DND-41 (cell line): ENCODE measurements around the gene NRIP1.

Experiments
- ATAC-seq: fragments of 200-7000 bp; cut with Tn5 transposase; 3 replicates; pipeline ENCODE4 v1.9.1; 2021; ENCODE audit warnings: low read depth; ENCODE audit not compliant: insufficient read depth
- DNase-seq: peaks from one replicate; pipeline ENCODE4 v3.0.0-alpha.2; 2020
- H2AFZ ChIP-seq: 2 replicates; pipeline ENCODE4 v1.6.0; 2012; ENCODE audit warnings: low read depth, low read length
- H3K27ac ChIP-seq: 2 replicates; pipeline ENCODE4 v1.5.1; 2012; ENCODE audit warnings: low read length, inconsistent platforms
- H3K27me3 ChIP-seq: fragments of 200-600 bp; sonication (generic); 2 replicates; pipeline ENCODE4 v1.6.0; 2012; ENCODE audit warnings: low read length, mild to moderate bottlenecking, inconsistent platforms; ENCODE audit not compliant: insufficient read depth, poor library complexity
- H3K36me3 ChIP-seq: 2 replicates; pipeline ENCODE4 v1.5.1; 2012; ENCODE audit warnings: low read length, inconsistent platforms; ENCODE audit not compliant: insufficient read depth
- H3K4me1 ChIP-seq: 2 replicates; pipeline ENCODE4 v1.5.1; 2012; ENCODE audit warnings: mild to moderate bottlenecking, low read length; ENCODE audit not compliant: insufficient read depth
- H3K4me2 ChIP-seq: 2 replicates; pipeline ENCODE4 v1.6.0; 2012; ENCODE audit warnings: mild to moderate bottlenecking, moderate library complexity, low read length, inconsistent platforms; ENCODE audit not compliant: insufficient read depth
- H3K4me3 ChIP-seq, 2 experiments: fragments of 200-600 bp in 1 of 2; shearing (Covaris generic) in 1 of 2; 2 replicates each; pipeline ENCODE4 v1.5.1; 2012 to 2016; ENCODE audit warnings: inconsistent platforms in 2 of 2, low read length in 2 of 2, mild to moderate bottlenecking in 2 of 2, low read depth in 1 of 2, moderate library complexity in 1 of 2
- H3K79me2 ChIP-seq: 2 replicates; pipeline ENCODE4 v1.6.0; 2012; ENCODE audit warnings: low read length, inconsistent platforms; ENCODE audit not compliant: insufficient read depth
- H3K9ac ChIP-seq: 2 replicates; pipeline ENCODE4 v1.6.0; 2012; ENCODE audit warnings: low read depth, mild to moderate bottlenecking, inconsistent platforms, low read length, moderate library complexity
- H3K9me3 ChIP-seq: 2 replicates; pipeline ENCODE4 v1.5.1; 2012; ENCODE audit warnings: low read length, moderate library complexity, mild to moderate bottlenecking, inconsistent platforms; ENCODE audit not compliant: insufficient read depth, severe bottlenecking
- H4K20me1 ChIP-seq: 2 replicates; pipeline ENCODE4 v1.6.0; 2012; ENCODE audit warnings: low read length; ENCODE audit not compliant: insufficient read depth
- CTCF ChIP-seq: IDR thresholded peaks from 2 replicates; pipeline ENCODE4 v1.5.1; 2012; ENCODE audit warnings: borderline replicate concordance, low read length, moderate library complexity, mild to moderate bottlenecking; ENCODE audit not compliant: poor library complexity, severe bottlenecking; ENCODE audit errors: extremely low read depth
- EZH2 ChIP-seq: IDR thresholded peaks from 3 replicates; pipeline ENCODE4 v1.6.1; 2012; ENCODE audit warnings: borderline replicate concordance, low read depth, mild to moderate bottlenecking, moderate library complexity, low read length, inconsistent platforms; ENCODE audit not compliant: severe bottlenecking

The NRIP1 gene

GRCh38 chr21:15098908-15099307, 34.1 kb upstream of the NRIP1 start:
- Histone ChIP-seq H3K27ac (no peak overlapping the region), H4K20me1 (no peaks in the 10 kb centered on the region), H3K36me3 (no peaks in the 10 kb centered on the region), H3K9ac (no peak overlapping the region), H3K9me3 (no peaks in the 10 kb centered on the region), H3K4me1 (no peaks in the 10 kb centered on the region), H3K4me3 (no peak overlapping the region), H2AFZ (no peak overlapping the region), H3K79me2 (no peaks in the 10 kb centered on the region), H3K27me3 (no peaks in the 10 kb centered on the region), H3K4me2 (no peak overlapping the region)
- DNase-seq (no peak), ATAC-seq (no peak)
- TF ChIP-seq CTCF (no peak), EZH2 (no peak)

- H3K79me2 ChIP-seq = no peaks in the 10 kb centered on the region
- no peaks in the 10 kb centered on the region for H3K27me3 ChIP-seq
- no peak overlapping the region for H3K27ac ChIP-seq
- no peak overlapping the region for H3K4me2 ChIP-seq
- DNase-seq (no peak), ATAC-seq (no peak)
- H3K9me3 ChIP-seq = no peaks in the 10 kb centered on the region
- H3K36me3 ChIP-seq = no peaks in the 10 kb centered on the region
- H4K20me1 ChIP-seq = no peaks in the 10 kb centered on the region
- H3K9ac ChIP-seq = no peak overlapping the region
- no peaks in the 10 kb centered on the region for H3K4me1 ChIP-seq
- H3K4me3 ChIP-seq = no peak overlapping the region
- H2AFZ ChIP-seq = no peak overlapping the region
- TF ChIP-seq EZH2 = no peak
- no peak for TF ChIP-seq CTCF
Measured at GRCh38 chr21:15098181-15098580, 33.4 kb upstream of the NRIP1 start.

GRCh38 chr21:15097580-15097979, 32.8 kb upstream of the NRIP1 start:
- Histone ChIP-seq H3K9ac (no peak overlapping the region), H3K4me1 (no peaks in the 10 kb centered on the region), H3K4me2 (no peak overlapping the region), H4K20me1 (no peaks in the 10 kb centered on the region), H3K79me2 (no peaks in the 10 kb centered on the region), H2AFZ (no peak overlapping the region), H3K27ac (no peak overlapping the region), H3K36me3 (no peaks in the 10 kb centered on the region), H3K27me3 (no peaks in the 10 kb centered on the region), H3K4me3 (no peak overlapping the region), H3K9me3 (no peaks in the 10 kb centered on the region)
- TF ChIP-seq CTCF (no peak), EZH2 (no peak)
- ATAC-seq = no peak
- DNase-seq = no peak

- H3K4me1 ChIP-seq = no peaks in the 10 kb centered on the region
- no peak overlapping the region for H3K4me2 ChIP-seq
- TF ChIP-seq CTCF (no peak), EZH2 (no peak)
- H3K9me3 ChIP-seq = no peaks in the 10 kb centered on the region
- H3K36me3 ChIP-seq = no peaks in the 10 kb centered on the region
- no peak overlapping the region for H3K9ac ChIP-seq
- H3K4me3 ChIP-seq = no peak overlapping the region
- H3K27me3 ChIP-seq = no peaks in the 10 kb centered on the region
- H3K27ac ChIP-seq = no peak overlapping the region
- no peak for ATAC-seq
- no peaks in the 10 kb centered on the region for H4K20me1 ChIP-seq
- H3K79me2 ChIP-seq = no peaks in the 10 kb centered on the region
- H2AFZ ChIP-seq = no peak overlapping the region
- no peak for DNase-seq
Measured at GRCh38 chr21:15096146-15096545, 31.3 kb upstream of the NRIP1 start.
